ENCODE measurements around the gene RASL10A.
"Not testable (repeated sequence)": the region's sequence is repeated elsewhere in the genome, so short reads cannot be mapped to it uniquely, and the experiment has no call there.

RASL10A gene, protein sequence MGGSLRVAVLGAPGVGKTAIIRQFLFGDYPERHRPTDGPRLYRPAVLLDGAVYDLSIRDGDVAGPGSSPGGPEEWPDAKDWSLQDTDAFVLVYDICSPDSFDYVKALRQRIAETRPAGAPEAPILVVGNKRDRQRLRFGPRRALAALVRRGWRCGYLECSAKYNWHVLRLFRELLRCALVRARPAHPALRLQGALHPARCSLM

DNA sequence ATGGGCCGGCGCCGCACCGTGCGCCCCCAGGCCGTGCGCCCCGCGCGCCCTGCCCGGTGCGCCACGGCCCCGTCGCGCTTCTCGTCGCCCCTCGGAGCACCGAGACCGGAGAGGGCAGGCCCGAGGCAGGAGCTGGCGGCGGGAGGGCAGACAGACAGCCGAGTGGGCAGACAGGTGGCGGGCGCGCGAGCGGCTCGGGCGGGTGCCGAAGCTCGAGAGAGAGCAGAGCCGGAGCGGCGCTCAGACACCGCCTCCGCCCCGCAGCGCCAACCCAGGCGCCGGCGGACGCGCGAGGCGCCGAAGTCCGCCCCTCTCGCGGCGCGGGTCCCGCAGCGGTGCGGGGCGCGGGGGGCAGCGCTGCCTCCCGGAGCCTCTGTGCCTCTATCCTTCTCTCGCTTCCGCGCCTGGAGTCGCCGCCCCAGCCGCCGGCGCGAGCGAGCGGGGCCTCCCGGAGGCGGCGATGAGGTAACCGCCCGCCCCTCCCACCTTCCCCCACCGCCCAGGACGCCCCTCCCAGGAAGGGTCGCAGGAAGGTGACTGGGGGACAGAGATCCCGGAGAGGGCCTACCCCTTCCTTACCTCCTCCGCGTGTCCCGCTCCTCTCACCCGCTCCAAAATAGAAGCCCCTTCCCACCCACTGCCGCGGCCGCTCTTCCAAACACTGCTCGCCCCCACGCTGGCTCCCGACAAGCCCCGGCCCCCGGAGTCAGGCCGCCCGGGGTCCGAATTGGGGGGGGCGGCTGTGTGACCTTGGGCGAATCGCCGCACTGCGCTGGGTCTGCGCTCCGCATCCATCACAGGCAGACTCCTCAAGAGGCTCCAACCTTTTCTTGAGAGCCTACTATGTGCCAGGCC lies at the start of gene RASL10A:
Gene RASL10A, minus strand, starts transcription at position 412 of the 855 bp plus-strand sequence. CDS start 451 bp downstream, outside the sequence.
- H3K4me1 ChIP-seq (ENCODE audit: control insufficient read depth in 1 of 2, insufficient read depth in 1 of 2, low read depth in 1 of 2, low read length in 1 of 2), result peaks cover 3 to 13% of the 10 kb centered on the region in 2 experiments
- H3K4me3 ChIP-seq (ENCODE audit: low read depth in 1 of 2, low read length in 1 of 2), result no peak within 1 kb of the TSS
- H3K27me3 ChIP-seq, result peaks cover 76% of the 10 kb centered on the region
- H3K27ac ChIP-seq, result no peak within 1 kb of the TSS
- no peaks in the 10 kb centered on the region for H3K9me3 ChIP-seq
- TF ChIP-seq, protein P1, sequence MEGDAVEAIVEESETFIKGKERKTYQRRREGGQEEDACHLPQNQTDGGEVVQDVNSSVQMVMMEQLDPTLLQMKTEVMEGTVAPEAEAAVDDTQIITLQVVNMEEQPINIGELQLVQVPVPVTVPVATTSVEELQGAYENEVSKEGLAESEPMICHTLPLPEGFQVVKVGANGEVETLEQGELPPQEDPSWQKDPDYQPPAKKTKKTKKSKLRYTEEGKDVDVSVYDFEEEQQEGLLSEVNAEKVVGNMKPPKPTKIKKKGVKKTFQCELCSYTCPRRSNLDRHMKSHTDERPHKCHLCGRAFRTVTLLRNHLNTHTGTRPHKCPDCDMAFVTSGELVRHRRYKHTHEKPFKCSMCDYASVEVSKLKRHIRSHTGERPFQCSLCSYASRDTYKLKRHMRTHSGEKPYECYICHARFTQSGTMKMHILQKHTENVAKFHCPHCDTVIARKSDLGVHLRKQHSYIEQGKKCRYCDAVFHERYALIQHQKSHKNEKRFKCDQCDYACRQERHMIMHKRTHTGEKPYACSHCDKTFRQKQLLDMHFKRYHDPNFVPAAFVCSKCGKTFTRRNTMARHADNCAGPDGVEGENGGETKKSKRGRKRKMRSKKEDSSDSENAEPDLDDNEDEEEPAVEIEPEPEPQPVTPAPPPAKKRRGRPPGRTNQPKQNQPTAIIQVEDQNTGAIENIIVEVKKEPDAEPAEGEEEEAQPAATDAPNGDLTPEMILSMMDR (IDR thresholded peaks at IDR 0.05), result no peak
- no peaks in the 10 kb centered on the region for H3K36me3 ChIP-seq

GRCh38 chr22:29359469-29359868 lies 44.0 kb upstream of the RASL10A start:
- TF ChIP-seq, protein P1 (IDR thresholded peaks at IDR 0.05), result no peak
- H3K36me3 ChIP-seq, result peaks cover 83% of the 10 kb centered on the region
- no peak overlapping the region for H3K27ac ChIP-seq
- no peaks in the 10 kb centered on the region for H3K9me3 ChIP-seq
- no peaks in the 10 kb centered on the region for H3K4me1 ChIP-seq (ENCODE audit: control insufficient read depth in 1 of 2, insufficient read depth in 1 of 2, low read depth in 1 of 2, low read length in 1 of 2)
- no peaks in the 10 kb centered on the region for H3K27me3 ChIP-seq
- H3K4me3 ChIP-seq (ENCODE audit: low read depth in 1 of 2, low read length in 1 of 2), result no peak overlapping the region

DNA sequence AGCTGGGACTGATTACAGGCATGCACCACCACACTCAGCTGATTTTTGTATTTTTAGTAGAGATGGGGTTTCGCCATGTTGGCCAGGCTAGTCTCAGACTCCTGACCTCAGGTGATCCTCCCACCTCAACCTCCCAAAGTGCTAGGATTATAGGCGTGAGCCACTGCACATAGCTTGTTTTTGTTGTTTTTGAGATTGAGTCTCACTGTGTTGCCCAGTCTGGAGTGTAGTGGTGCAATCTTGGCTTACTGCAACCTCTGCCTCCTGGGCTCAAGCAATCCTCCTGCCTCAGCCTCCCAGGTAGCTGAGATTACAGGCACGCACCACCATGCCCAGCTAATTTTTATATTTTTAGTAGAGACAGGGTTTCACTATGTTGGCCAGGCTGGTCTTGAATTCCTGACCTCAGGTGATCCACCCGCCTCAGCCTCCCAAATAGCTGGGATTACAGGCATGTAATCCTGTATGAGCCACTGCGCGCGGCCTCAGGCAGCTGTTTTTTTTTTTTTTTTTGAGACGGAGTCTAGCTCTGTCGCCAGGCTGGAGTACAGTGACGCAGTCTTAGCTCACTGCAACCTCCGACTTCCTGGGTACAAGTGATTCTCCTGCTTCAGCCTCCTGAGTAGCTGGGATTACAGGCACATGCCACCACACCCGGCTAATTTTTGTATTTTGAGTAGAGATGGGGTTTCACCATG lies 41.8 kb upstream of the RASL10A start:
- not testable (repeated sequence) for H3K4me3 ChIP-seq (ENCODE audit: low read depth in 1 of 2, low read length in 1 of 2); H3K9me3 ChIP-seq; H3K27me3 ChIP-seq; H3K27ac ChIP-seq; H3K4me1 ChIP-seq (ENCODE audit: control insufficient read depth in 1 of 2, insufficient read depth in 1 of 2, low read depth in 1 of 2, low read length in 1 of 2)
- H3K36me3 ChIP-seq, result peaks cover 95% of the 10 kb centered on the region

DNA sequence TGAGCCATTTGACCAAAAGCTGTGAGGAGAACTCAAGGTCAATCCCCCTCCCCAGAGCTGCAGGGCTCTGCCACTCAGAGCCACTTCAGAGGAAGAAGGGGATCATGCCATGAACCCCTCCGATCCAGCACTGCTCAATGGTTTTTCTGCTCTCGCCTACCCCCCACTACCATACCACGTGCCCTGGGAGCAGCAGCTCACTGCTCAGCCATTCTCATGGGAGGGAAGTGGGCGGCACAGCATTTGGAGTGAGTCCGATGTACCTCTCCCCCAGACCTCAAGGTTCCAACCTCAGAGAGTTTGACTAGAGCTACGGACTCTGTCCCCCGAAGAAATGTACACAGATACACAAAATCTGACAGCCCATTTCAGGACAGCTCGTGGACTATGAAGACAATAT lies 38.4 kb upstream of the RASL10A start:
- Histone ChIP-seq H3K9me3 (no peaks in the 10 kb centered on the region), H3K27ac (no peak overlapping the region), H3K36me3 (peaks cover 99% of the 10 kb centered on the region), H3K27me3 (no peaks in the 10 kb centered on the region), H3K4me1 (ENCODE audit: control insufficient read depth in 1 of 2, insufficient read depth in 1 of 2, low read depth in 1 of 2, low read length in 1 of 2) (no peaks in the 10 kb centered on the region), H3K4me3 (ENCODE audit: low read depth in 1 of 2, low read length in 1 of 2) (no peak overlapping the region)
- TF ChIP-seq, protein P1 (IDR thresholded peaks at IDR 0.05), result no peak

GRCh38 chr22:29353286-29353685 lies 37.8 kb upstream of the RASL10A start:
- TF ChIP-seq, protein P1 (IDR thresholded peaks at IDR 0.05), result no peak
- Histone ChIP-seq H3K9me3 (no peaks in the 10 kb centered on the region), H3K27me3 (no peaks in the 10 kb centered on the region), H3K27ac (no peak overlapping the region), H3K4me1 (ENCODE audit: control insufficient read depth in 1 of 2, insufficient read depth in 1 of 2, low read depth in 1 of 2, low read length in 1 of 2) (no peaks in the 10 kb centered on the region), H3K4me3 (ENCODE audit: low read depth in 1 of 2, low read length in 1 of 2) (no peak overlapping the region), H3K36me3 (peaks cover 99% of the 10 kb centered on the region)

Data from neutrophil (primary cell).